Measurements from ENCODE around the gene PDE4B.
"Not testable (repeated sequence)": the region's sequence is repeated elsewhere in the genome, so short reads cannot be mapped to it uniquely, and the experiment has no call there.

PDE4B gene

GRCh38 chr1:65958561-65959350, 166.1 kb downstream of the PDE4B start:
- peak in 1 of 2 donors; percentile 74 for DNase-seq

GRCh38 chr1:65959896-65960567, 167.3 kb downstream of the PDE4B start:
- no peak for DNase-seq

- no peak for DNase-seq
Measured at GRCh38 chr1:65963156-65963888, 170.6 kb downstream of the PDE4B start.

GRCh38 chr1:65964123-65964522, 171.4 kb downstream of the PDE4B start:
- DNase-seq: no peak

- DNase-seq: no peak
Measured at GRCh38 chr1:65965112-65965996, 172.7 kb downstream of the PDE4B start.

GRCh38 chr1:65967492-65967891, 174.8 kb downstream of the PDE4B start:
- not testable (repeated sequence) for DNase-seq

- DNase-seq: no peak
Measured at GRCh38 chr1:65971547-65971946, 178.9 kb downstream of the PDE4B start.

GRCh38 chr1:65975708-65976107, 183.0 kb downstream of the PDE4B start:
- DNase-seq: no peak

DNA sequence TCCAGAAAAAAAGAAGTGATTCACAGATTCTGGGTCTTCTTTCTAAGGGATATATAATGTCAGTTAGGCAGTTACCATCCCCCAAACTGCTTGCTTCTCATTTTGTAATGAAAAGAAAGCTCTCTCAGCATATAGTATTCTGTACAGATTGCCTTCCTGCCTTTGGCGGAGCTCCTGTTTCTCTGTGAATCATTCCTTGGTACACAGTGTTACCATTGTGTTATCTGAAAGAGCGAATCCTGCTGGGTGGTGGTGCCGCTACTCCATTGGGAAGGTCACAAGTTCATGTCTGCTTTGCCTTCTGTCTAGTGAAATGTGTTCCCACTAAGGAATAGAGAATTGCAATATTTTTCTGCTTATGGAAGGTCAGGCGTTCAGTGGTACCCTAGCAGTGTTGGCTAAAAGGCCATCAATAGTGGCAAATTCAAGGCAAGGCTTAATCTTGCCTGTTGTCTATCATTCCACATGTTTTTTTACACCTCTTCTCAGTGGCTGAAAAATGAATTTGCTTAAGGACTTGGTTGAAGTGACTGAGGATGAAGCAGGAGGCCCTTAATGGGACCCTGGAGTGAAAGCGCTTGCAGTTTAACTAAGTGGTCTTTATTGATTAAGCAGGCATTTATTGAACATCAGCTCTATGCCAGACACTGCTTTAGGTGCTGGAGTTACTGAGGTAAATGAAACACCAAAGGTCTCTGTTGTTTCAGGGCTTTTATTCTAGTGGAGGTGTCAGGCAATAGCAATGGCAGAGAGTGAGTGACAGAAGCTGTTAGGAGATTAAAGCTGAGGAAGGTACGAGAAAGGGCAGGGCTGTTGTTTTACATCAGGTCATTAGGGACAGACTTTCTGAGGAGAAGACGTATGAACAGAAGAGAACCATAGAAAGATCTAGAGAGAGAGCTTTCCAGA, 186.7 kb downstream of the PDE4B start:
- DNase-seq: no peak

GRCh38 chr1:65980237-65980636, 187.5 kb downstream of the PDE4B start:
- DNase-seq: no peak

DNA sequence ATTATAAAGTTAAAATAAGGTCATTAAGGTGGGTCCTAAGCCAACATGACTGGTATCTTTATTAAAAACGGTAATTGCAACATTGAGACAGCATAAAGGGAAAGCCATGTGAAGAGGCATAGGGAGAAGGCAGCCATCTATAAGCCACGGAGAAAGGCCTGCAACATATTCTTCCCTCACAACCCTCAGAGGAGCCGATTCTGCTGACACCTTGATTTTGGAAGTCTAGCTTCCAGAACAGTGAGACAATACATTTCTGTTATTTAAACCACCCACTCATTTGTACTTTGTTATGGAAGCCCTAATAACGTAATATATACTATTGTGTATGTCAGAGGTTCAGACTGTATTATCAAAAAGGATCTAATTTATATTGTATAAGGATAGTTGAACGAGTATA, 190.8 kb downstream of the PDE4B start:
- no peak for DNase-seq

DNA sequence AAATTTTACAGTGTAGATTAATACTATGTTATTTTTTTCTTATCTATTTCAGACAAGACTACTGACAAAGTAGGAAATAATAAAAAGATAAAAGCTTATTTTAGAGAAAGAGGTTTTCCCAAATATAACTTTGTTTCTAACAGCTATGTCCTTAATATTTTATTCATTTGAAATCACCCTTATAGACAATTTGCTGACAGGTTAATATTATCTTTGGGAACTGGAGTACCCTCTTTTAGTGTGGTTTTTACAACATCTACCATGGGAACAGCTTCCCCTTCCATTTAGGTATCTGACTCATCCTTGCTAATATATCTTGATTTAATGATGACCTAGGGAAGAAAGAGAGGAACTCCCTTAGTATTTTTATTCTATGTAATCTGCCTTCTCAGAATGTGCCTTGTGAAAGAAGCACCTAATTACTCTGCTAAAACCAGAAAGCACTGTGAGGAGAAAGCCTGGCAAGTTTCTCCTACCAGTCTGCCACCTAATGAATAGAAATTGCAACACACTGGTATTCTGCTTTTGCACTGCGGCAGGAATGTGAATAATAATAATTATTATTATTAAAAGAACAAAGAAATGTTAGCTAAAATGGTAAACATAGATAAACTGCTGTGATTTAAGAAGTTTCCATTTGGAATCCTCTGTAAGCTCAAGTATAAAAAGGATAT, 192.8 kb downstream of the PDE4B start:
- no peak for DNase-seq

DNA sequence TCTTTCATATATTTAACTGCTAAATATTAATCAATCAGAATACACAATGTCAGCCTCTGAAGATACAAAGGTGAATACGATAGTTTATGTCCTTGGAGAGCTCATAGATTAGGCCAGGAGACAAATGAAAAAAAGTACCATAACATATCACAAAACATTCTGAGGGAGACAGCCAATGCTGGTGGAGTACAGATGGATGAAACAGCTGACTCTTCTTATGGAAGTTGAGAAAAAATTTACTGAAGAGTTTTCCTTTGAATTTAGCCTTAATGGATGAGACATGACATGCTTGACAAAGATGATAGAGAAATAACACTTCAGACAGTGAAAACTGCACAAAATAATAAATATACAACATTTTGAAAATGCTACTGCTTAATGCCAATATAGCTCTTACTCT, 193.5 kb downstream of the PDE4B start:
- DNase-seq: no peak

DNA sequence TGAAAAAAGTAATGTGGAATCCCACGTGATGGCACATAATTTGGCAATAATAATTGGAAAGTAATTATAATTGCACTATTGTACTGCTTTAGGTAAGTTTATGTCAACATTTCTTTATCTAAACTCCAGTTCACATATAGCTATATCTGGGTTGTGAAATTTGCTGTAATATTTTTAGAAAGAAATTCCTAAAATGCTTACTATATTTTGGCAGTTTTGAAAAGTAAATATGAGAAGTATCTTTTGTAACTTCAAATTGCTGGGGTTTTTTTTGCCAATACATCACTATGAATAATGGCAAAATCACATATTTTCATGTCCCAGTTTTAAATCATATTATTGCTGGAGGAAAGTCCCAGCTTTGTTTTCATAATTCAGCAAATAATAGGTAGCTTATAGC, 197.5 kb downstream of the PDE4B start:
- DNase-seq: no peak

- DNase-seq: no peak
Measured at GRCh38 chr1:65991694-65992093, 199.0 kb downstream of the PDE4B start.

- DNase-seq: no peak
Measured at GRCh38 chr1:65992165-65992821, 199.6 kb downstream of the PDE4B start.

GRCh38 chr1:65992831-65993271, 200.2 kb downstream of the PDE4B start:
- no peak for DNase-seq

GRCh38 chr1:65994223-65994622, 201.5 kb downstream of the PDE4B start:
- no peak for DNase-seq

DNA sequence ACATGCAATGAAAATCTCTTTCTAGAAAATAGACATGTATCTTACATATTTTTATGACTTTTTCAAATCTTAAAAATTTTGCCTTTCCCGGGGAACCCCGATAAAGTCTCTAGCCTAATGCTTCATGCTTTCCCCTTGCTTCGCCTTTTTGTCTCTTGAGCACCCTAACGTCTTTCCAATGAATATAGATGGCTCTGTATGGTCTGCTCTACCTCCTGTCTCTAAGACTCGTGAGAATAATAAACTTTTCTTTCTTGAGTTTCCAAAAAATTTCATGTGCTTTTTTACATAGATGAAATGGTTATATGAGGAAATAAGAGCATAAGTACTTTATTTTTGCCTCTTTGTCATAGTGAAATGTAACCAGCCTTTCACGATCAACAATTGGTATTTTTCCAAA, 202.6 kb downstream of the PDE4B start:
- no peak for DNase-seq

GRCh38 chr1:65995928-65996327, 203.2 kb downstream of the PDE4B start:
- DNase-seq: no peak

Data from CD4-positive, alpha-beta T cell treated with Interleukin-4 for 1 hour (primary cell).